NCI-H82 treated with DMSO at 0.1 percent for 48 hours (cell line): Measurements from ENCODE around the gene LTBP4.

Experiments used
- DNase-seq: peaks from one replicate; lab custom pipeline; 2025; ENCODE audit not compliant: unreplicated experiment; lab: John Stamatoyannopoulos, UW

Gene LTBP4

DNA sequence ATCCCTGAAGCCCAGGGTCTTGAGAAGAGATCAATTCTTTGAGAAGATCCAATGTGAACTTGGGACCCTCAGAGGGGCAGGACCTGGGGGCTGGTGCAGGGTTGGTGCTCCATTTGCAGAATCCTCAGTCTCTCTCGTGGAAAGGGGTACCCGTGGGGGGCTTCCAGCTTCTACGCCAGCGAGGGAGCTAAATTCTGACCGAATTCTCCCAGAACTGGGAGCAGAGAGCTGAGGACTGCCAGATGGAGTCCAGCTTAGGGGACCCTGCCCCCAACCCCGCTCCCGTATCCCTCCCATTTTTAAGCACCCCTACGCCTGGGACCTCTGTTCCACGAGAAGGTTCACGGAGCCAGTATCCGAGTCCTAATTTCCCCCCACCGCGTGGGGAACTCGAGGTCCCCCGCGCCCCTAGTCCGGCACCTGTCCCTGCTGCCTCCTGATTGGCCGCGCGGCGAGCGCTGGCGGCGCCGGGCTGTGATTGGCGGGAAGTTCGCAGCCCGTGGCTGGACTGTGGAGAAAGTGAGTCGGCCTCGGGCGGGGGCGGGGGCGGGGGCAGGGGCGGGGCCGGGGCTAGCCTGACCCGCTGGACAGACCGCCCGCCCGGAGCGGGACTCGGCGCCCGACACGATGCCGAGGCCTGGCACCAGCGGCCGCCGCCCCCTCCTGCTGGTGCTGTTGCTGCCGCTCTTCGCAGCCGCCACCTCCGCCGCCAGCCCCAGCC, 4.4 kb upstream of the LTBP4 start:
- peak; percentile 38 for DNase-seq

DNA sequence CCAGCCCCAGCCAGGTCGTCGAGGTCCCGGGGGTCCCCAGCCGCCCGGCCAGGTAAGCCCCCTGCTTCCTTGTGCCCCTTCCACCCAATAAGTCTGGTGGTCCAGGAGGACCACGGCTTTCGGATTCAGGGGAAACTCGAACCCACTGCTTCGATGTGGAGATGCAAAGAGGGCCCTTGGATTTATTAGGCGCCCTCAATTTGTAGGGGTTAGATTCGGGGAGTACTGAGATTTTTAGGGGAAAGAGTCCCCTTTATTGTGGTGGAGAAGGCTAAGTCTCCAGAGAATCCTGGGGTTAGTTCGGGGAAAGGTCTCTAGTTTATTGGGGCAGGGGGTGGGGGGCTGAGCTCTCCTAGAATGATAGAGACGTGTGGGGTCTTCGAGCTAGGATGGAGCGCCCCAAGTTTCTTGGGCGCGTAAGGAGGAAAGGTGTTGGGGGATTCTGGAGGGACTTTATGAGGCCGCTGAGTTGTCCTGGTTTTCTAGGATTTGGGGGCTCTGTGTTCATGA, 3.8 kb upstream of the LTBP4 start:
- DNase-seq = no peak

DNA sequence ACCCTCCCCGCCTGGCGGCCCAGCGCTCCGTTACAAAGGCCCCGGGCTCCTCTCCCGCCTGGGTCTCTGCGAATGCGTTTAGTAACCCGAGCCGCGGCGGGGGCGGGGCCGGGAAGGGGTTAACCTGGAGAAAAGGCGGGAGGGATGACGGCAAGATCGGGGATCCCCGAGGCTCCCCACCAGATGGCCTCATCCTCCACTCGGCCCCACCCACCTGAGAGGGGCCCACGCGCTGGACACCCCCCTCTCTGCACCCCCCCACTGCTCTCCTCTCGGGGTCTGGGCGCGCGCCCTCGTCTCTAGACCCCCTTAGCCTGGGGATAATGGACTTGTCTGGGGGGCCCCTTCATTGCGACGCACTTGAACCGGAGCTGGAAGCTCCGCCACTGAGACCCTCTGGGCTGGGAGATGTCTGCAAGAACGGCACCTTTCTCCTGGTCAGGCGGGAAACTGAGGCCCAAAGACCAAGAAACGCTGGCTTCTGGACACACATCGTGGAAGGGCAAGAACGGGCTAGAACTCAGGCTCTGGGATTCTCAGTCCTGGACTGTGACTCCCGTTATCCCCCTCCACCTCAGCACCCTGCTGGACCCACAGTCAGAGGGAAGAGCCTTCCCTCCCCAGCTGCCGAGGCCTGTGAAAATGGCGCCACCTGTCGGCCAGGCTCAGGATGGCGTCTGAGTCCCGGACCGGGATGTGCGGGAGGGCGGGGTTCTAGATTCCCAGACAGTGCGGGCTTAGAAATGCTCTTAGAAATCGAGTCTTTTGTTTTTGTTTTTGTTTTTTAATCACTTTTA, 2.9 kb upstream of the LTBP4 start:
- peak; percentile 83 for DNase-seq

DNA sequence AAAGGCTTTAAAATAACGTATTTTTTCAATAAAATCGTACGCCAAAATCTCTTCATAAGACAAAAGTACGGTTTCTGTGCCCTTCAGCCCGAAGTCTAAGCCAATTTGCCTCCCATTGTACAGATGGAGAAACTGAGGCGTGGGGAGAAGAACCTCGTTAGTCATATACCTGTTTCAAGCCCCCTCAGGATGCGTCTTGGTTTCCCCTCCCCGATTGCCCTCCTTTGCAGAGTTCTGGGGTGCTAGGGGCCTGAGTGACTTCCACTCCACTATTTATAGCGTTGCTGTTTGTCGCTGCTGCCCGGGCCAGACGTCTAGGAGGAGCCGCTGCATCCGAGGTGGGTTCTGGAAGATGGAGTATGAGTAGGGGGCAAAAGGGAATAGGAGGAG, 2.3 kb upstream of the LTBP4 start:
- DNase-seq = no peak

DNA sequence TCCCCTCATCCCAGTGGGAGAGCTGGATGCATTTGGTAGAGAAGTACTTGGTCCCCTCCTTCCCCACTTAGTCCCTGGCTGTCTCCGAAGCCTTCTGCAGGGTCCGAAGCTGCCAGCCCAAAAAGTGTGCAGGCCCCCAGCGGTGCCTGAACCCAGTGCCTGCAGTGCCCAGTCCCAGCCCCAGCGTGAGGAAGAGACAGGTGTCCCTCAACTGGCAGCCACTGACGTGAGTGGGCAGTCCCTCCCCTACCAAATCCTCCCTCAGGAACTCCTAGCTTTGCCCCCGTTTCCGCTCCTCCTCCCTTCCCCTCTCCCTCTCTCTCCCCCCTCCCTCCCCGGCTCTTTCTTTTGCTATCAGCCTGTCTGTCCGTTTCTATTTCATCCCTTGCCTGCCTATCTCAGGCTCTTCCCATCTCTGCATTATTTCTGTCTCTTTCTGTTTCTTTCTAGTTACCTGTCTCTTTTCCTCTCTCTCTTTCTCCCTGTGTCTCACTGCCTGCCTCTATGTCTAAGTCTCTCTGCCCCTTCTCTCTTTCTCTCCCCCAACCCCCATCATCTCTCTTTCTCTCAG, 1.8 kb upstream of the LTBP4 start:
- no peak for DNase-seq

DNA sequence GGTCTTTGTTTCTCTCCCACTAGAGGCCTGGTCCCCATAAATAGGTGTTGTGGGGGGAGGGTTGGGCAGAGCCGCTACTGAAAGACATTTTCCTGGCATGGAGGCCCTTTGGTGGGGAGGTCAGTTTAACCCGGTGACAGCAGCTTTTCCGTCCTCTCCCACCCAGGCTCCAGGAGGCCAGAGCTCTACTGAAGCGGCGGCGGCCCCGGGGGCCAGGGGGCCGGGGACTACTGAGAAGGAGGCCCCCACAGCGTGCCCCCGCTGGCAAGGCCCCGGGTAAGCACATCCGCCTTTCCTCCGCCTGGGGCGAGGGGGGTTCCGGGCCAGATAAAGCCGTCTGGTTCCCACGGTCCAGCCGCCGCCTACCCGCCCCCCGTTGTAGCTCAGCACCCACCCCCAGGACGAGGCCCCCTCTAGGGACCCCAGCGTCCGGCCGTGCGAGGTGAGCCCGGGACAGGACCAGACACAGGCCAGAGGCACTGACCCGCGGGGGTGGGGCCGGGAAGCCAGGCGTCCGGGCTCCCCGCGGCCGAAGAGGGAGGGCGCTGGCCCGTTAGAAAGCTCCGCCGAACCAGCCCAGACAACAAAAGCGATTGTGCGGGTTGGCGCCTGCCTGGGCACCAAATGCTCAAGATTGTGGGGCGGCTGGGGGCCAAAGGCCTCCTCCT, 1.1 kb upstream of the LTBP4 start:
- no peak for DNase-seq

DNA sequence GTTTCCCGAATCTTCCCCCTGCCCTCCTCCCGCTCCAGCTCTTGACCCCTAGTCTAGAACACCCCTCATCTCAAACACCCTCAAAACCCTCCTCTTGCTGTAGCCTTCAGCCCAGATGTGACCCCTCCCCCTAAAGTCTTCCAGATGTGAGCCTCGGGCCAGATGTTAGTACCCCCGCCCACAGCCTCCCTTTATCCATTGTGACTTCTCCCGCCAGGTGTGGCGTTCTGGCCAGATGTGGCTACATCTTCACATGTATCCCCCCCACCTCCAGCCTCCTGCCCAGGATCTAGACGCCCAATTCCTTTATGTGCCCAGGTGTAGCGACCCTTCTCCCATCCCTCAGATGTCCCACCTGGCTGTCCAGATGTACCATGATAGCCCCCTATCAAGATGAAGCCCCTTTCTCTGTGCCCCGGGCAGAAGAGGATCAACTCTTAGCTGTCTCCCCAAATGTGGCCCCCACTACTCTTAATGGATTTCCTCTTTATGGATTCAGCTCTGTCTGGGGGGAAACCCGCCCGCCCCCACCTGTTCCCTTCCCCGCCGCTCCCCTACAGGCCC, 517 bp upstream of the LTBP4 start:
- no peak for DNase-seq

DNA sequence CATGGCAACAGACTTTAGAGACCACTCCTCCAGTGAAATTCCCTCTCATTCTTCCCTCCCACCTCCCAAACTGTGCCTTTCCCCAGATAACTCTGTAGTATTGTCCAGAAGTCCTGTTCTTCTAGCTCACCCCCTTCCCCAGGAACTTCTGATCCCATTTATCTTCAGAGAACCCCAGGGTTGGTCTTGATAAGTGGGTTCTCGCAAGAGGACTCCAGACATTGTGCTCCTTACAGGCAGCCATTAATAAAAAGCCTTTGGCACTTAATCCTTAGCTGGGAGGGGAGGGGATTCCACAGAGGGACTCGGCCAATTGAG, 1.9 kb downstream of the LTBP4 start:
- no peak for DNase-seq

DNA sequence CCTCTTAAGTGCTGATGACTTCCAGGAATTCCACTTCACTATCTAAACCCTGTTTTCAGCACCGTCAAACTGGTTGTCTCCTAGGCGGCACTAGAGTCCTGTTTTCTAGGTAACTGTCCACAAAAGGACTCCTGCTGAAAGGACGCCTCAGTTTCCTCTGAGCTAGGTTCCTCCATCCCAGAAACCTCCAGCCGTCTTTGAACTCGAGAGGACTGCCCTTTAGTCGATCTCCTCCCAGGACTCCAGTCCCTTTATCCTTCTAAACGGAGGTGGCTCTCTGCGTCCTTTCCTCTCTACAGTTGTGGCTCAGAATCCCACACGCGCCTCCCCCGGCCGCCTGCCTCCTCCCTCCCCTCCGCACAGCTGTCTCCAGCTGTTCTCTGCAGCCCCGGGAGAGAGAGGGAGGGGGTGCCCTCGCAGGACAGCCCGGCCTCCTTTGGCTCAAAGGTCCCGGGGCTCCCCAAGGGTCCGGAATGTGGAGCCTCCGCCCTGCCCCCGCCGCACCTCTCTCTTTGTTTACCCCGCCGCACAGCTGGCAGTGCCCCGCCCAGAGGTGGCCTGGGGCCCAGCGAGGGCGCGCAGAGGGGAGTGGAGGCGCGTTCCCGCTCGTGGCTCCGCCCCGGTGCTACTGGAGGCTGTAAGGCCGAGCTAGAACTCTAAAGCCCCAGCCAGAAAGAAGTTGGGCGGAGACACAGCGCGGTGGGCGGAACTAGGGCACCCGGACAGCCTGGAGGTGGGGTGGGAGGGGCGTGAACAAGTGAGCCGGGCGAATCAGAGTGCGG, 2.4 kb downstream of the LTBP4 start:
- peak; percentile 98 for DNase-seq

DNA sequence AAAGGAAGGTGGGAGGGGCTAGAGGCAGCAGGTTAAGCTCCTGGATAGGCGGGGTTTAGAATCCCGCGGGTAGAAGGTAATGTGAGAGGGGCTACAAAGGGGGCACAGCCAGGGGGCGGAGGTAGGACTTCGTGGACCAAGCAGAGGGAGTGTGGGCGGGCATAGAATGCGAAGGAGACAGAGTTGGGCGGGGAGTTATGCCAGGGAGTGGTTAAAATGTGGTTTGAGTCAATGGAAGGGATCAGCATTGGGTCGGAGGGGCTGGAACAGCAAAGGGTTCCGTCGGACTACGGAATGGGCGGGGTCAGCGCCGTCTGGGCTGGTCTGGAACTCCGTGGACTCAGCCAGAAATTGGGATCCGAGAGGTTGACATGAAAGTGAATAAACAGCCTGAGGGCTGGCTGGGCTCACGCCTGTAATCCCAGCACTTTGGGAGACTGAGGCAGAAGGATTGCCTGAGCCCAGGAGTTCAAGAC, 3.0 kb downstream of the LTBP4 start:
- DNase-seq = no peak

DNA sequence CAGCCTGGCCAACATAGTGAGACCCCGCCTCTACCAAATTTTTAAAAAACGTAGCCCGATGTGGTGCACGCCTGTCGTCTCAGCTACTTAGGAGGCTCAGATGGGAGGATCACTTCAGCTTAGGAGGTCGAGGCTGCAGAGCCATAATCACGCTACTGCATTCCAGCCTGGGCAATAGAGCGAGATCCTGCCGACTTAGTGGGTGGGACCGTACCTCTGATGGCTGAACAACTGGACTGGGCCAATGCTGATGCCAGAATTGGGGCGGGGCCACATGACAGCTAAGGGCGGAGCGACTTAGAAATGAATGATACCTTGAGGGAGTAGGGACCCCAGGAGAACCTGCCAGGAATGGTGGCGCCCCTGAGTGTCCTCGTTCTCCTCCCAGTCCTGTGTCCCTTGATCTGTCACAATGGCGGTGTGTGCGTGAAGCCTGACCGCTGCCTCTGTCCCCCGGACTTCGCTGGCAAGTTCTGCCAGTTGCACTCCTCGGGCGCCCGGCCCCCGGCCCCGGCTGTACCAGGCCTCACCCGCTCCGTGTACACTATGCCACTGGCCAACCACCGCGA, 3.6 kb downstream of the LTBP4 start:
- DNase-seq = no peak

DNA sequence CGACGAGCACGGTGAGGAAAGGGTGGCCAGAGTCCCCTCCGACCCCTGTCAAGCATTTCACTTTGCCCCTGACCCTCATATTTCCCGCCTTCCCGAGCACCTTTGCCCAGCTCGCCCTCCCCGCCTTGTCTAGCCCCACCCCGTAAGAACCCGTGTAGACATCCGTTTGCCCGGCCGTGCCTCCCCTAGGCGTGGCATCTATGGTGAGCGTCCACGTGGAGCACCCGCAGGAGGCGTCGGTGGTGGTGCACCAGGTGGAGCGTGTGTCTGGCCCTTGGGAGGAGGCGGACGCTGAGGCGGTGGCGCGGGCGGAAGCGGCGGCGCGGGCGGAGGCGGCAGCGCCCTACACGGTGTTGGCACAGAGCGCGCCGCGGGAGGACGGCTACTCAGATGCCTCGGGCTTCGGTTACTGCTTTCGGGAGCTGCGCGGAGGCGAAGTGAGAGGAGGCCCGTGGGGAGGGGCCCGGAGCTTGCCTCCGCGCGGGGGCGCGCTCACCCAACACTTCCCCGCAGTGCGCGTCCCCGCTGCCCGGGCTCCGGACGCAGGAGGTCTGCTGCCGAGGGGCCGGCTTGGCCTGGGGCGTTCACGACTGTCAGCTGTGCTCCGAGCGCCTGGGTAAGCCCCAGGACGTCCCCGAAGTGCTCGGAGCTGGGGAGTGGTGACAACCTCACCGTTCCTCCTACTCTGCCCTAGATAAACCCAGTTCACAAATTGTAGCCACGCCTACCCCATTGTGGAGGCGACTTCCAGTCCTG, 4.2 kb downstream of the LTBP4 start:
- DNase-seq = no peak

DNA sequence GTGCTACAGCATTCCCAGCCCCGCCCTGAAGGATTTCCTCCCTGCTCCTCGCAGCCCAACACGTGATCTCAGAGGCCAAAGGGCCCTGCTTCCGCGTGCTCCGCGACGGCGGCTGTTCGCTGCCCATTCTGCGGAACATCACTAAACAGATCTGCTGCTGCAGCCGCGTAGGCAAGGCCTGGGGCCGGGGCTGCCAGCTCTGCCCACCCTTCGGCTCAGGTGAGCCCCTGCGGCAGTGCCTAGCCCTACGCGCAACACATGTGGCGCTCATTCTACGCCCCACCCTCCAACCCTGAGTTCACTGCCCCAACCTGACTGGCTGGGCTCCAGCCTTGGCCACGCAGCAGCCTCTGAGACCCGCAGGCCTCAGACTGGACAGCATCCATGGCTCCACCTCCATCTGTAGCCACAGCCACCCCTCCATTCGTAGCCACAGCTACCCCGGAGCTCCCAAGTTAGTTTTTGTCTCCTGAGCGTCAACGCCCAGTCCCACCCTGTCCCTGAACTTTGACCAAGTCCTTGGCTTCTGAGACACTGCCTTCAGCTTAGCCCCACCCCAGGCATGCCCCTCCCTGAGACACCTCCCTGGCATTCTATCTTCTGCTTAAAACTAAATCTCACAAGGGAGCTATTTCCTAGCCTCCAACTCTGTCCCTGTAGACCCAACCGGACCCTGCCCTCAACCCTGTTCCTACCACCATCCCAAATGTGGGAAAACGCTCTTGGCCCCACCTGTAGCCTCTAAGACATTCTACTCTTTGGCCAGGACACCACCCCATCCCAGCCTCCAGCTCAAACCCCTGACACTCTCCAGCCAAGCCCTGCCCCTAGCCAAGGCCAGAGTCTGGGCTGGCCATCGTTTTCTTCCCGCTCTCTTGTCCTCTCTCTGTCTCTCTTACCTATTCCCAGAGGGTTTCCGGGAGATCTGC, 6.4 kb downstream of the LTBP4 start:
- no peak for DNase-seq

DNA sequence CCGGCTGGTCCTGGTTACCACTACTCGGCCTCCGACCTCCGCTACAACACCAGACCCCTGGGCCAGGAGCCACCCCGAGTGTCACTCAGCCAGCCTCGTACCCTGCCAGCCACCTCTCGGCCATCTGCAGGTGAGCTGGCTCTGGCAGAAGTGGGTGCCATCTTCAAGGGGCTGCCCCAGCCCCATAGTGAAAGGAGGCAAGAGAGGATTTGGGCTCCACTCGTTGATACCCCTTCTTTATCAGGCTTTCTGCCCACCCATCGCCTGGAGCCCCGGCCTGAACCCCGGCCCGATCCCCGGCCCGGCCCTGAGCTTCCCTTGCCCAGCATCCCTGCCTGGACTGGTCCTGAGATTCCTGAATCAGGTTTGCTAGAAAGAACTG, 7.1 kb downstream of the LTBP4 start:
- DNase-seq = no peak

DNA sequence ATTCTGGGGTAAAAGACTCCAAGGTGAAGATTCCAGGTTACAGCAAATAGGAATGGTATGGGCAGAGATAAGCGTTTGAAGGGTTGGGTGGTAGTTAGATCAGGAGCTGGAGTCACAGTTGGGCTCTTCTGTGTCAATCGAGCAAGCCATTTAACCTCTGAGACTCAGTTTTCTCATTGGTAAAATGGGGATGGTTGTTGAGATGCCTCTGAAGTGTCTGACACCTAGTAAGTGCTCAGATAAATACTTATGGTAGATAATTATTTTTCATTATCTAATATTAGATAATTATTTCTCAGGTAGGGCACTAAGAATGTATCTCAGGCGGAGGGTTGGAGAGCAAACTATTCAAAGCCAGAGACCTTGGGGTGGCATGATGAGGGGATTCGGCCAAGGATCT, 7.8 kb downstream of the LTBP4 start:
- DNase-seq = no peak

DNA sequence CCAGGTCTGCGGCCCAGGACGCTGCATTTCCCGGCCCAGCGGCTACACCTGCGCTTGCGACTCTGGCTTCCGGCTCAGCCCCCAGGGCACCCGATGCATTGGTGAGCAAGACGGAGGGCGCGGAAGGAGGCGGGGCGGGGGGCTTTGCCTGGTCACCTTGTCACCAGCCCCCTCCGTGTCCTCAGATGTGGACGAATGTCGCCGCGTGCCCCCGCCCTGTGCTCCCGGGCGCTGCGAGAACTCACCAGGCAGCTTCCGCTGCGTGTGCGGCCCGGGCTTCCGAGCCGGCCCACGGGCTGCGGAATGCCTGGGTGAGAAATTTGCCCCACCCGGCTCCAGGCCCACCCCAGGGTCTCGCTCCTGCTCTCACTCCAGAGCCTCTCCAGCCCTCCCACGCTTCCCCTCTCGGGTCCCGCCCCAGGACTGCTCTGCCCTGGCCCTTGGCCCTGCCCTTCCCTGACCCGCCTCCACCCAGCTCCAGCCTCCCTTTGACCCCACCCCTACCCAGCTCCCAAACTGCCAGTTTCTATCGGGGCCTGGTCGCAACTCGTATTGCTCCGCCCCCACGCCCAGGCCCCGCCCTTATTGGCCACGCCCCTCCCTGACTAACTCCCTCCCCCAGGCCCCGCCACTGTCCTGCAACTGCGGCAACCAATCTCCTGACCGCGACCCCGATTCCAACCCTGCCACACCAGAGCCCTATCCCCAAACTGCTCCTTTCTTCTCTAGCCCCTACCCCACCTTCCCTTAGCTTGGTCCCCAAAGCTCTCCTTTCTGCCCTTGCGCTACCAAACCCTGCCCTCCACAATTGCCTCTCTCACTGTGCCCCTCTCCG, 8.6 kb downstream of the LTBP4 start:
- DNase-seq = no peak

DNA sequence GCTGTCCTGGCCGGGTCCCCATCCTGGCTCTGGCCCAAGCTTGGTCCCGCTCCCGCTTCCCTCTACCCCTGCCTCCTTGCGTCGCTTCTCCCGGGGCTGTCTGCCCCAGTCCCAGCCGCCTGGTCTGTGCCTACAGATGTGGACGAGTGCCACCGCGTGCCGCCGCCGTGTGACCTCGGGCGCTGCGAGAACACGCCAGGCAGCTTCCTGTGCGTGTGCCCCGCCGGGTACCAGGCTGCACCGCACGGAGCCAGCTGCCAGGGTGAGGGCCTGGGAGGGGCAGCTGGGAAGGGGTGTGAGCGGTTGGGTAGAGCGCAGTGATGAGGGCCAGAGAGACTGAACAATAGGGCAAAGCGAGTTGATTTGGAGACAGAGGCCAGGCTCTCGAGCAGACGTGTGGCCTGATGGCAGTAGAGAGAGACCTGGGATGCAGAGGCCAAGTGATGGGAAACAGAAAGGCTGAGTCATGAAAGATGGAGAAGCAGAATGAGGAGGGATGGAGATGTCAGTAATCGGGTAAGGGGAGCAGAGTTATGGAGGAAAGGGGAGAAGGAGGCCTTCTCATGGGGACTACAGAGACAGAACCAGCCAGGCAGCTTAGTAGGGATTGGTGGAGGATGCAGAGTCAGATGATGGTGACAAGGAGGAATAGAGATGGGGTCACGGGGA, 9.4 kb downstream of the LTBP4 start:
- no peak for DNase-seq
